Measurements from ENCODE around the gene ATAD3C.
A peak's percentile ranks its signal among the peaks of the same experiment; 100 is the strongest.
"Not testable (repeated sequence)": the region's sequence is repeated elsewhere in the genome, so short reads cannot be mapped to it uniquely, and the experiment has no call there.

Gene ATAD3C, protein sequence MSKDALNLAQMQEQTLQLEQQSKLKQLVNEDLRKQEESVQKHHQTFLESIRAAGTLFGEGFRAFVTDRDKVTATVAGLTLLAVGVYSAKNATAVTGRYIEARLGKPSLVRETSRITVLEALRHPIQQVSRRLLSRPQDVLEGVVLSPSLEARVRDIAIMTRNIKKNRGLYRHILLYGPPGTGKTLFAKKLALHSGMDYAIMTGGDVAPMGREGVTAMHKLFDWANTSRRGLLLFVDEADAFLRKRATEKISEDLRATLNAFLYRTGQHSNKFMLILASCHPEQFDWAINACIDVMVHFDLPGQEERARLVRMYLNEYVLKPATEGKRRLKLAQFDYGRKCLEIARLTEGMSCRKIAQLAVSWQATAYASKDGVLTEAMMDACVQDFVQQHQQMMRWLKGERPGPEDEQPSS

DNA sequence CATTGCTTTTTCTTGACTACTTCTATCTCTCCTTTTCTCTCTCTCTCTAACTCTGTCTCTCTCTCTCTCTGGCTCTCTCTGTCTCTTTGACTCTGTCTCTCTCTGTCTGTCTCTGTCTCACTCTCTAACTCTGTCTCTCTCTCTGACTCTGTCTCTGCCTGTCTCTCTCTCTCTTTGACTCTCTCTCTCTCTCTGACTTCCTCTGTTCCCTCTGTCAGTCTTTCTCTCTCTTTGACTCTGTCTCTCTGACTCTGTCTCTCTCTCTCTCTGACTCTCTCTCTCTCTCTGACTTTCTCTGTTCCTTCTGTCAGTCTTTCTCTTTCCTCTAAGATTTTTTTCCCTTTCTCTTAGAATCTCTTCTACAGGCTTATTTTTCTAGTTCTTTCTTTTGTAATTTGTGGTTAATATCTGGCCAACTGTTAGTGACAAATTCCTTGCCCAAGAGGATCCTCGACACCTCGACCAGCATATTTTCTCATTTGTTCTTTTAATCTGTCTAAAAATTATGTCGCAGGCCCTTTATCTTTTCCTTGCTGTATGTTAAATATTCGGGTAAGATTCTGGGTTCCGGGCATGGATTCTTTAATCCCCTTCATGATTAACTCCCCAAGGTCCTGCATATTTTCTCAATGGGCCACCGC is at the start of gene ATAD3C:
Gene ATAD3C, plus strand, starts transcription at position 591 of the 641 bp plus-strand sequence. CDS start 995 bp downstream, outside the sequence.
- DNase-seq (ENCODE audit: low spot score): no peak

DNA sequence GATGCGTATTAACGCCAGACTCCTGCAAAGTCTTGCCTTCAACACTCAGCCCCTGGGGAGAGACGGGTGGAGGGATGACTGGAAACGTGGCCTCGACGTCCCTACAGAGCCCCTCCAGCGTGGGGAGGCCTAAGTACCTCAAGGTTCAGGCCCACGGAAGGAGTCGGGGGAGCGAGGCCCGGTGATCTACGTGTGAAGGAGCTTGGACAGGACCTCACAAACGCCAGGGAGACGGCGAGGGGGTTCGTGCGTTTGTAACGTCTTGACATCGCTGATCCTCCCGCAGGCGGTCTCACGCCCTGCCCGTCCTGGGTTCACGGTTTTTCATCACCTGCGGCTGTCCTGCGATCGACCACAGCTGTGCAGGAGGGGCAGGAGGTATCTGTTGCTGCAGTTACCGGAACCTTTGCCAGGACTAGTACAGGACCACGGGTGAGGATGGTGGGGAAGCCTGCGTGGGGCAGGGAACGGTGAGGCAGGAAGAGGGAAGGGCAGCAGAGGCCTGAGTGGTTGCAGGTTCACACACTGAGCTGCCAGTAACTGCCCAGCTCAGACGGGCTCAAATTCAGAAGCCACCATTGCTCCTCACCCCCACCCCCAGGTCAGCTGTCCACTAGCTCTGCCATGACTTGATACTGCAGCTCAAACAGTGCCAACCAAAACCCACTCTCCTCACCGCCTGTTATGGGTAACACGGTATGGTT is 49.5 kb upstream of the ATAD3C start:
- DNase-seq (ENCODE audit: low spot score): no peak

DNA sequence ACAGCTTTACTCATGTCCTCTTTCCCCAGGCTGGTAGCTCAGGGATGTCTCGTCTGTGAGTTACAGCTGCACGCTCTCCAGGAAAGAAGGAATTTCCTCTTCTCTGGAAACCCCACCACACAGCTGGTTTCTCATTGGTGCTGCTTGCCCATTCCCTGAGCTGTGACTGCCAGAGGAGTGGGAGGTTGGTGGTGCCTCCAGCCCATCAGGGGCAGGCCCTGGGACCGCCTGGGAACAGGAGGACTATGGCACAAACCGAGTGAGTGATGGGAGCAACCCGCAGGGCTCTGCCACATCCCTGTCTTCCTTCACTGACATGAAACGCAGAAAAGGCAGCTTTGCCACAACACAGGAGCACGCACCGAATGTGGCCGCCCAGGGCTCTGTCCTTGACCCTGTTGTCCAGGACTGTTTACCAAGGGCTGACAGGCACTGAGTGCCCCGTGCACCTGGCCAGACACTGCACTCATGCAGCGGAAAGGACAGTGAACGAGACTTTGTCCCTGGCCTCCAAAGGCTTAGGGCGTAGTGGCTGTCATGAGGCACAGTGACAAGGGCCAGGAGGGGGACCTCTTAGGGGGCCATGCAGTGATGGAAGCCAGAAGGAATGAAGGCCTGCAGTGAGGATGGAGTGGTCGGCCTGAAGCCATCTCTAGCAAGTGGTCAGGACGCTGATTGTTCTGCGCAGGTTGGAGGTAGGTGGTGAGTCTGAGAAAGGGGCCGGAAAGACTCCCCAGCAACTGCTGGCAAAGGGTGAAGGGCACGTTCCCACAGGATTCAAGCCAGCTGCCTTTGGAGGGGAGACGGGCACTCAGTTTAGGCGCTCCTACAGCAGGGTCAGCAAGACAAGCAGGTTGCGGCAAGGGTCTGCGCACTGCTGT is 48.7 kb upstream of the ATAD3C start:
- DNase-seq (ENCODE audit: low spot score): no peak

DNA sequence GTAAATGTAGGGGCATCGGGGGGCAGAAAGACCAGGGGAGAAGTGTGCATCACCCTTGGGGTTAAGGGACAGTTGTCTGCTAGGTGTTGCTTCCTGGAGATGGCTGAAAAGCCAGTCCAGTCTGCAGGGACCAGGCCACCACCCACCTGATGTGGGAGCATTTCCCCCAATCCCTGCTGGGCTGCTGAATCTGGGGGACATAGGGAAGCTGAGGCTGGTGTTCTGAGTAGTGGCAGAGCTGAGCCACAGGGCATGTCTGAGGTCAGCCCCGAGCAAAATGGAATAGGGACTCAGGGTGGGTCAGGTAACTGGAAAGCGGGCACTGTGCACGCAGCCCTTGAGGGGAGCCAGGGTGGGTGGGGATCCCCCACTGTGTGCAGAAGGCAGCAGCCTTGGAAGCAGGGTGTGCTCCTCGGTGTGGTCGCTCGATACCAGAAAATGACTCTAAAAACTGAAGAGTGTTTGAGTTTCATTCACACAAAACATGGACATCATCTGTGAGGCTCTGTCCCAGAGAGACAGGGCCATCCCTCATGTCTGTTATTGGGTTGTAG is 48.0 kb upstream of the ATAD3C start:
- DNase-seq (ENCODE audit: low spot score): no peak

DNA sequence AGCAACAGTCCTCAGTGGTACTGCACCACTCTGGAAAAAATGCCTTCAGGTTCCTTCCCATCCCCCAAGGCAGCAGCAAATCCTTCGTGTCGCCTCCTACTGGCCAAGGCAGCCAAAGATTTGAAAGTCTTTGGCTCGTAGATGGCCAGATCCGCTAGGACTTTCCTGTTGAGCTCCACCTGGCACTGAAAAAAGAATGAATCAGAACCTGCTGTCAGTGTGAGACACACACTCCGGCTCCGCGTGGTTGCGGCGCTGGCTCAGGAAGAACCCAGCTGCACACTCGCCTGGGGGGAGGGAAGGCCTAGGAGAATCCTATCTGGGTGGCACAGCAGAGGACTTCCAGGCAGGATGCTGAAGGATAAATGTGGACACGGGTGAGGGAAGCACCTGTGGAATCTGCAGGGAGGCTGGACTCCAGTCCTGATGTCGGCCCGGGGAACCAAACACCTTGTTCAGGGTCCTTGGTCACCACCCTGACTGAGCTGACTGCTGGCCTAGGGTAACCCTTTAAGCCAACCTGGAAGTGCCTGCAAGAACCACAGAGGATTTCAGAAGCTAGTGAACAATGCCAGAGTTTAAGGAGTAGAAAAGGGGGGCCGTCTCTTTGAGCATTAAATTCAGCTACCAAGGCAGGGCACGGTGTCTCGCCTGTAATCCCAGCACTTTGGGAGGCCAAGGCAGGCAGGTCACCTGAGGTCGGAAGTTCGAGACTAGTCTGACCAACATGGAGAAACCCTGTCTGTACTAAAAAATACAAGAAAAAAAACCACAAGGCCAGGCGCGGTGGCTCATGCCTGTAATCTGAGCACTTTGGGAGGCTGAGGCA is 47.2 kb upstream of the ATAD3C start:
- peak; percentile 66 for DNase-seq (ENCODE audit: low spot score)

DNA sequence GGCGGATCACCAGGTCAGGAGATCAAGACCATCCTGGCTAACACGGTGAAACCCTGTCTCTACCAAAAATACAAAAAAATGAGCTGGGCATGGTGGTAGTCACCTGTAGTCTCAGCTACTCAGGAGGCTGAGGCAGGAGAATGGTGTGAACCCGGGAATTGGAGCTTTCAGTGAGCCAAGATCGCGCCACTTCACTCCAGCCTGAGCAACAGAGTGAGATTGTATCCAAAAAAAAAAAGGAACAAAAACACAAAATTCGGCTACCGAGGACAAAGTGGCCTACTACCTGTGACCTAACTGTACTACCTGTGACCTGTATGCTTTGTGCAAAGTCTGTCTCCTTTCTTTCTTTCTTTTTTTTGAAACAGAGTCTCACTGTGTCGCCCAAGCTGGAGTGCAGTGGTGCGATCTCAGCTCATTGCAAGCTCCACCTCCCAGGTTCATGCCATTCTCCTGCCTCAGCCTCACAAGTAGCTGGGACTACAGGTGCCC is 46.5 kb upstream of the ATAD3C start:
- not testable (repeated sequence) for DNase-seq (ENCODE audit: low spot score)

DNA sequence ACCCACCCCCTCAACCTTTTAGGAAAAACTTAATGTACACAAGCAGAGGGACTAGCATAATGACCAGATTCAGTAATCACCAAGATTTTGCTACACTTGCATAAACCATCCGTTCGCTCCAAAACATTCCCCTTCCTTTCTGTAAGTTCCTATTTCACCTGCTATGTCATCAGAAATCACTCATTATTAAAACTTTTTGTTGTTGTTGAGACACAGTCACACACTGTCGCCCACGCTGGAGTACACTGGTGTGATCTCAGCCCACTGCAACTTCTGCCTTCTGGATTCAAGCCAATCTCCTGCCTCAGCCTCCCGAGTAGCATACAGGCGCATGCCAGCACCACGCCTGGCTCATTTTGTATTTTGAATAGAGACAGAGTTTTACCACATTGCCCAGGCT is 45.8 kb upstream of the ATAD3C start:
- no peak for DNase-seq (ENCODE audit: low spot score)

DNA sequence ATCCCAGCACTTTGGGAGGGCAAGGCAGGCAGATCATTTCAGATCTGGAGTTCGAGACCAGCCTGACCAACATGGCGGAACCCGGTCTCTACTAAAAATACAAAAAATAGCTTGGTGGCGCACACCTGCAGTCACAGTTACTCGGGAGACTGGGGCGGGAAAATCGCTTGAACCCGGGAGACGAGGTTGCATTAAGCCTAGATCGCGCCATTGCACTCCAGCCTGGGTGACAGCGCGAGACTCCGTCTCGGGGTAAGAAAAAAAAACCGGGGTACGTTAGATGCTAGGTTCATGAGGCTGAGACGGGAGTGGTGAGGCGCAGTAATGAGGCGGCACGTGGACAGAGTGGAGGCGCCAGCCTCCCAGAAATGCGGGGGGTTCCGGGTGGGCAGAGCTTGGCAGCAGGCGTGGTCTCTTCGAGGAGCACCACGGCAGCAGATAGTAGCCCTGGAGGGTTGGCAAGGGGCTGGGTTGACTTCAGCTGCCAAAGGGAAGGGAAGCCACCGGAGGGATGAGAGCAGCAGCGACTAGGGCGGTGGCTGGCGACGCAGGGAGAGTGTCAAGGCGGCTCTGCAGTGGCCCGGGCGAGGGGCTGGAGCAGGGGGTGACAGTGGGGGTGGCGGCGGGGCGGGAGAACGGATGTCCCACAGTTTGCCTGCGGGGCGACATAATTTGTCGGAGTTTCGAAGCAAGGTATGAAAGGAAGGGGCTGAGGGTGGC is 43.2 kb upstream of the ATAD3C start:
- no peak for DNase-seq (ENCODE audit: low spot score)

DNA sequence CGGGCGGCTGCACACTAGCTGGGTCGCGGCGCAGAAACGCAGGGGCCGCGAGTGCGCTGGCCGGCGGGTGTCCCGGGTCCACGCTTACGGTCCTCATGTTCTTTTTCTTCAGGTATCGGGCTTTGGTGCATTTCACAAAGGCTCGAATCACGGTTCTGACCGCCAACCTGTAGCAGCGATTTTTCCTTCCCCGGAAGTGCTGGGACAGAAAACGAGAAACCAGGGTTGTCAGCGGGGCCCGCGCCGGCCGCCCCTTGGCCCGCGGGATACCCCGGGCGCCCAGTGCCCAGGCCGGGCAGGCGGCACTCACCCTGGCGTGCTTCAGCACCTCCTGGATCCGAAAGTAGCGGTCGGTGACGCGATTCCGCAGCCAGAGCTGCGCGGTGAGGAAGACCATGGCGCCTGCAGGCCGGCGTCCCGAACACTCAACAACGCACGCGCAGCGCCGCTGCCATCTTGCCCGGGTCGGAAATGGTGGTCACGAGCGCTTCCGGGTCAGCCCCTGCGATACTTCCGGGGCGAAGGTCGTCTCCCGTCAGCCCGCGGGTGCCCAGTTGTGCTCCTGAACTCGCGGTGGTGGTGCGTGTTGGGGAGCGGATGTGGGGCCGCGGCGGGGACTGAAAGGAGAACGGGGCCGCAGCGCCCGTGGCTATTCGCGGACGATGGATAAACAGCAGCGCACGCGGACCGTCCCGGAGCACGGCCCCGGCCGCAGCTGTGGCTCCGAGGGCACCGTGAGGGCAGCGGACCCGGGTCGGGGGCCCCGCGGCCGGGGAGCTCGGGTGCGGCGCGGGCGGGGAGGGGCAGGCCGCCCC is 42.5 kb upstream of the ATAD3C start, which contains the start of gene MRPL20:
Gene MRPL20, minus strand, starts transcription at position 473 of the 815 bp plus-strand sequence. Its CDS starts 76 bp downstream, at position 397.
- peak; percentile 98 for DNase-seq (ENCODE audit: low spot score)

DNA sequence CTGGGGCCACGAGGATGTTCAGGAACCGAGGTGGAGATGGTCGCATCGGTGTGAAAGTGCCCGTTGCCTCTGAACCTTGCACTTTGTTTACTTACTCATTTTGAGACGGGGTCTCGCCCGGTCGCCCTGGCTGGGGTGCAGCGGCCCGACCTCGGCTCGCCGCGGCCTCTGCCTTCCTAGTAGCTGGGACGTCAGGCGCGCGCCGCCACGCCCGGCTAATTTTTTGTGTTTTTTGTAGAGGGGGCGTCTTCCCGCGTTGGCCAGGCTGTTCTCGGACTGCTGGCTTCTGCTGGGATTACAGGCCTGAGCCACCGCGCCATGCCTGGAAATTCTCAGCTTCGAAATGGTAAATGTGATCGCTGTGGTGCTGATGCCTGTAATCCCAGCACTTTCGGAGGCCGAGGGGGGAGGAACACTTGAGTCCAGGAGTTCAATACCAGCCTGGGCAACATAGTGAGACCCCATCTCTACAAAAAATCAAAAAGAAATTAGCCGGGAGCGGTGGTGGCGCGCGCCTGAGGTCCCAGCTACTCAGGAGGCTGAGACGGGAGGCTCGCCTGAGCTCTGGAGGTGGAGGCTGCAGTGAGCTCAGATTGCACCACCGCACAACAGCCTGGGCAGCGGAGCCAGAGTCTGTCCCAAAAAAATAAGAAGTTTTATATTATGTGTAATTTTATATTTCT is 41.7 kb upstream of the ATAD3C start:
- no peak for DNase-seq (ENCODE audit: low spot score)

DNA sequence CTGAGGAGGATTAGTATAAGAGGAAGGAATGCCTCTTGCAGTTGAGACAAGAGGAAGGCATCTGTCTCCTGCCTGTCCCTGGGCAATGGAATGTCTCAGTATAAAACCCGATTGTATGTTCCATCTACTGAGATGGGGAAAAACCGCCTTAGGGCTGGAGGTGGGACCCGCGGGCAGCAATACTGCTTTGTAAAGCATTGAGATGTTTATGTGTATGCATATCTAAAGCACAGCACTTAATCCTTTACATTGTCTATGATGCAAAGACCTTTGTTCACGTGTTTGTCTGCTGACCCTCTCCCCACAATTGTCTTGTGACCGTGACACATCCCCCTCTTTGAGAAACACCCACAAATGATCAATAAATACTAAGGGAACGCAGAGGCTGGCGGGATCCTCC is 39.3 kb upstream of the ATAD3C start:
- not testable (repeated sequence) for DNase-seq (ENCODE audit: low spot score)

DNA sequence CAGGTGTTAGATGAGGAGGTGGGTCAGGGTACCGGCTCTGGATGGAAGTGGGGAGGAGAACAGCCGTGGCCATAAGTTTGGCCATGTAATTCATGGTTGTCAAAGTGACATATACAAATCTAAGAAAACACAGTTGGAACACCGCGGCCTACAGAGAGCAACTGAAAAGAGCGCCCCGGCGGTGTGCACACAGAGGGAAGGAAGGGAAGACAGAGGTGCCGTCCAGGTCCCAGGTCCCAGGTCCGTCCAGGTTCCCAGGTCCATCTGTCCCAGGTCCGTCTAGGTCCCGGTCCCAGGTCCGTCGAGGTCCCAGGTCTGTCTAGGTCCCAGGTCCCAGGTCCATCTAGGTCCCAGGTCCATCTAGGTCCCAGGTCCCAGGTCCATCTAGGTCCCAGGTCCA is 37.9 kb upstream of the ATAD3C start:
- no peak for DNase-seq (ENCODE audit: low spot score)

DNA sequence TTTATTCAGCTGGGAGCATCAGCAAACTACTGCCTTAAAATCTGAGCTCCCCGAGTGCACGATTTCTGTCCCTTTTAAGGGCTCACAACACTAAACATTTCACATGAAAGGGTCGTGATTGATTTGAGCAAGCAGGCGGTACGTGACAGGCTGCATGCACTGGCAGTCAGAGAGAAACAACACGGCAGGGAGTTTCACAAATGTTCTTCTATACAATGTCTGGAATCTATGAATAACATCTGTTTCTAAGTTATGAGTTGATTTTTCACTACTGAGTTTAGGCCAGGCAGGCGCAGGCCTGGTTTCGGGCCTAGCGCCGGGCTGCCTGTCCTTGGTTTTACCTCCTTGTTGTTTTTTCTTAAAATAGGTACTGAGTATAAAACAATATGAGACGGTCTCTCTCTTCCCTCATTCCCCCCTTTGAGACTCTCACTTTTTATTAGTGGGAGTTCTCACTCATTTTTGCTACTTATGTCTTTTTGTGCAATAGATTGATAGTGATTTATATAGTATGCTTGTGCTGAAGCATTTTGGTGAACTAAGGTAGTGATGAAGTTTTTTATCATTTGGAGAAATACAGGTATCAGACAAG is 37.1 kb upstream of the ATAD3C start:
- not testable (repeated sequence) for DNase-seq (ENCODE audit: low spot score)

DNA sequence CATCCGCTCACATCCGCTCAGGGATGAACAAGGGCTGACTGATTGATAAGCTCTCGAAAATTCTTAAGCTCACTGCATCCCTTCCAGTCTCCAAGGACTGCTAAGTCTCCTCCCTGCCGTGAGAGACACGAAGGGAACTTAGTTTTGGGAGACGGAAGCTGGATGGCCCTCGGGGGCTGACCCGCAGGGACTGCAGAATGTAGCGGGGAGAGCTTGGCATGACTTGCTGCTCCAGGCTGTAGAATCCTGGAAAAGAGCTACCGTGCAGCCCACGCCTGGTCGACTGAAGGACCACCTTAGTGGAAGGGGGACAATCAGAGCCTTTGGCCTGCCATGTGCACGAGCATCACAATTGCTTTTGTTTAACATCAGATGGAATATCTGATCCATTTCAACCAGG is 33.7 kb upstream of the ATAD3C start:
- DNase-seq (ENCODE audit: low spot score): no peak

DNA sequence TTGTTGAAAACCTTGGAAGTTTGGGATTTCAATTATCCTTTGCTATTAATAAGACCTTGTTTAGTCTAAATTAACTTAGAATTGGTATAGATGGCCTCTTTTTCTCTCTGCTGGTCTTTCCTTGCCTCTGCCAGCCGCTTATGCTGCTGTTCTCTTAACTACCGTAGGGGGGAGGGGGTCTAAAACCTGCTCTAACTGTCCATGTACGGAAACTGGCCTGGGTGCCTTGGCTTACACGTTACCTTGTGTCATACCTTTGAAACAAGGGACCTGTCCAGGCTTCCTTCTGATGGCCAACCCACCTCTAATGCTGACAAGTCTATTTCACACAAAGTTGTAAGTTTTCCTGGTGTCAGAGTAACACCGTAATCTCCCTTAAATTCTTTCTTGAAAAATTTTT is 32.1 kb upstream of the ATAD3C start:
- peak; percentile 48 for DNase-seq (ENCODE audit: low spot score)

DNA sequence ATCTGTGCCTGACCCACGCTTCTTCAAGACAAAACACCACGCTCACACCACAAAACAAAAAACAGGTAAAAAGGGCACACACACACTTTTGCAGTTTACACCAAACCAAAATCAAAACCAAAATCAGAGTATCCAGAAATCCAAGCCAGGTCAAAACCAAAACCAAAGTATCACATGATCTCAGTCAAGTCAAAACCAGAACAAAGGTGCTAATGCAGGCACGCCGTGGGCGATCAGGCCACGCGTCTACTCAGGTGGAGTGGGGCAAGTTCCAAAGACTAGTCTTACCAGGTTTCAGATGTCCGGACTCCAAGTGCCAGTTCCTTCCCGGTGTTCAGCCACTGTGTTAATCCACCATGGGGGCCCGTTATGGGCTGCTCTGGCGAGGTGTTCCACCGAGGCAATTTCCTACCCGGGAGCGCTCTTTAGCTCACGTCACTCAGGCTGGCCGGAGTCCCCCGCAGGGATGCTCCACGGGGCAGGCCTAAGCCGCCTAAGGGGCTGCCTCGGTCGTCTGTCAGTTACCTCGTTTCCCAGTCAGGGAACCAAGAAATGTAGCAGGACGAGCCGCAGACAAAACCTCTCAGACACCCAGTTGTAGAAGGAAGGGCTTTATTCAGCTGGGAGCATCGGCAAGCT is 31.5 kb upstream of the ATAD3C start:
- DNase-seq (ENCODE audit: low spot score): not testable (repeated sequence)

Measured in HuH-7 (cell line).